ENCODE data around the gene LINGO1. TPM values are rescaled to one million over a fixed set of nuclear protein-coding genes. Genes with fewer than 3 reads are reported as not detected.

The LINGO1 gene
- polyA plus RNA-seq, 2 of the 4 experiments (the other 2 are of a cell fraction): 2.2 to 3.3 TPM

GRCh38 chr15:77589839-77590238, 42.9 kb downstream of the LINGO1 start:
- no peak for FAIRE-seq
- TF ChIP-seq ZFP36 (IDR thresholded peaks at IDR 0.05; ENCODE audit: borderline replicate concordance, partially characterized antibody) (no peak), CHD2 (IDR thresholded peaks at IDR 0.05; ENCODE audit: low read length, partially characterized antibody) (no peak), ZNF302 (CRISPR knock-in tag; IDR thresholded peaks at IDR 0.05) (no peak), MYC (IDR thresholded peaks at IDR 0.05; ENCODE audit: borderline replicate concordance, low read length) (no peak), REST (IDR thresholded peaks at IDR 0.05) (no peak), FOXS1 (CRISPR knock-in tag; IDR thresholded peaks at IDR 0.05) (no peak), JUN (IDR thresholded peaks at IDR 0.05) (no peak), NPAS2 (CRISPR knock-in tag; IDR thresholded peaks at IDR 0.05; ENCODE audit: borderline replicate concordance) (no peak), HEYL (CRISPR knock-in tag; IDR thresholded peaks at IDR 0.05) (no peak), EHF (CRISPR knock-in tag; IDR thresholded peaks at IDR 0.05) (no peak), MAFK (IDR thresholded peaks at IDR 0.05; ENCODE audit: partially characterized antibody) (no peak), HOXA7 (CRISPR knock-in tag; IDR thresholded peaks at IDR 0.05) (no peak)
- WGBS (ENCODE audit: missing lambda C conversion rate): 44% methylated on average over 4 of the region's 6 CpGs
- ATAC-seq: peak in 1 of 2 experiments; percentile 24; a peak in 3 of 6 replicates
- Histone ChIP-seq H3K27ac (no peak overlapping the region), H3K9me3 (no peaks in the 10 kb centered on the region), H3K4me2 (no peak overlapping the region), H3K4me3 (no peak overlapping the region), H3K4me1 (no peaks in the 10 kb centered on the region)
- no peak for DNase-seq (ENCODE audit: low read depth in 1 of 2, low spot score in 1 of 2)
- ChIA-PET POLR2A (no interaction called here), CTCF (interaction anchor here (0.7 to 1.6 kb wide), 5 partner anchors 9 to 47 kb away, joined by 3 to 4 read pairs (median 3); no protein-coding TSS in a partner anchor)

- WGBS (ENCODE audit: missing lambda C conversion rate): 80% methylated on average over 12 of the region's 12 CpGs
- FAIRE-seq: no peak
Observed at GRCh38 chr15:77588126-77588525, 44.6 kb downstream of the LINGO1 start.

GRCh38 chr15:77584691-77585090, 48.0 kb downstream of the LINGO1 start:
- Histone ChIP-seq H3K4me3 (no peak overlapping the region), H3K9me3 (no peaks in the 10 kb centered on the region), H3K27ac (no peak overlapping the region), H3K4me1 (no peaks in the 10 kb centered on the region), H3K4me2 (no peak overlapping the region)
- POLR2A ChIA-PET: no interaction called here
- CTCF ChIA-PET: interaction anchor here (0.7 to 1.4 kb wide), 3 partner anchors 10 to 50 kb away, joined by 3 to 4 read pairs (median 3); partner anchors contain the start of gene LINGO1
- FAIRE-seq (no peak), ATAC-seq (no peak), DNase-seq (ENCODE audit: low read depth in 1 of 2, low spot score in 1 of 2) (no peak)
- 81% methylated on average over 8 of the region's 11 CpGs for WGBS (ENCODE audit: missing lambda C conversion rate)
- TF ChIP-seq ZNF302 (CRISPR knock-in tag; IDR thresholded peaks at IDR 0.05) (no peak), ZC3H11A (IDR thresholded peaks at IDR 0.05) (no peak), MAZ (IDR thresholded peaks at IDR 0.05; ENCODE audit: borderline replicate concordance, low read depth, low read length) (no peak), RFX5 (IDR thresholded peaks at IDR 0.05) (no peak), SMC3 (IDR thresholded peaks at IDR 0.05) (no peak), CEBPB (IDR thresholded peaks at IDR 0.05) (no peak), MYC (IDR thresholded peaks at IDR 0.05; ENCODE audit: borderline replicate concordance, low read length) (no peak), ELK1 (IDR thresholded peaks at IDR 0.05; ENCODE audit: low read depth, low read length) (no peak), EHF (CRISPR knock-in tag; IDR thresholded peaks at IDR 0.05) (no peak), MAFK (IDR thresholded peaks at IDR 0.05; ENCODE audit: partially characterized antibody) (no peak), REST (IDR thresholded peaks at IDR 0.05) (no peak), RAD21 (conservative IDR thresholded peaks at IDR 0.05 in 1 of 2, IDR thresholded peaks at IDR 0.05 in 1 of 2) (no peak), NFE2L2 (conservative IDR thresholded peaks at IDR 0.05; ENCODE audit: low read length) (no peak), CHD2 (IDR thresholded peaks at IDR 0.05; ENCODE audit: low read length, partially characterized antibody) (no peak)

More at GRCh38 chr15:77588126-77588525, 44.6 kb downstream of the LINGO1 start:
- CTCF ChIA-PET: interaction anchor here (0.7 to 1.3 kb wide), 8 partner anchors 9 to 564 kb away, joined by 3 to 6 read pairs (median 3); partner anchors contain the start of gene LINGO1
- H3K4me3 ChIP-seq: no peak overlapping the region
- H3K9me3 ChIP-seq: no peaks in the 10 kb centered on the region
- no peak for DNase-seq (ENCODE audit: low read depth in 1 of 2, low spot score in 1 of 2)
- ATAC-seq: no peak
- no peaks in the 10 kb centered on the region for H3K4me1 ChIP-seq
- TF ChIP-seq PHF8 (IDR thresholded peaks at IDR 0.05; ENCODE audit: borderline replicate concordance, low read depth) (no peak), E2F6 (IDR thresholded peaks at IDR 0.05; ENCODE audit: borderline replicate concordance, low read depth) (no peak)
- H3K27ac ChIP-seq: no peak overlapping the region
- POLR2A ChIA-PET: no interaction called here
- no peak overlapping the region for H3K4me2 ChIP-seq
